Subcutaneous abdominal adipose tissue (tissue), 5 donors: ENCODE results near the gene ZDHHC11.
"Not testable (repeated sequence)": the region's sequence is repeated elsewhere in the genome, so short reads cannot be mapped to it uniquely, and the experiment has no call there.

Source experiments
- H3K27ac ChIP-seq: one replicate; pipeline ENCODE4 v1.7.0; 2013; ENCODE audit warnings: low read depth, mild to moderate bottlenecking, inconsistent platforms, low read length, moderate library complexity
- H3K27me3 ChIP-seq, 5 donors: one replicate each; pipeline ENCODE4 v1.7.0; 2013; ENCODE audit warnings: low read length in 5 of 5, inconsistent platforms in 1 of 5; ENCODE audit not compliant: control insufficient read depth in 5 of 5, insufficient read depth in 4 of 5
- H3K36me3 ChIP-seq, 5 donors: one replicate each; pipeline ENCODE4 v1.7.0; 2013; ENCODE audit warnings: low read length in 5 of 5; ENCODE audit not compliant: control insufficient read depth in 5 of 5, insufficient read depth in 5 of 5
- H3K4me1 ChIP-seq, 5 donors: one replicate each; pipeline ENCODE4 v1.7.0; 2013; ENCODE audit warnings: low read length in 5 of 5, mild to moderate bottlenecking in 3 of 5, moderate library complexity in 1 of 5; ENCODE audit not compliant: control insufficient read depth in 5 of 5, insufficient read depth in 5 of 5
- H3K4me3 ChIP-seq, 5 donors: one replicate each; pipeline ENCODE4 v1.7.0; 2013; ENCODE audit warnings: low read length in 5 of 5, low read depth in 1 of 5
- H3K9ac ChIP-seq, 5 donors: one replicate each; pipeline ENCODE4 v1.7.0; 2013; ENCODE audit warnings: low read length in 5 of 5, mild to moderate bottlenecking in 4 of 5, moderate library complexity in 3 of 5
- H3K9me3 ChIP-seq, 5 donors: one replicate each; pipeline ENCODE4 v1.7.0; 2013; ENCODE audit warnings: low read length in 5 of 5; ENCODE audit not compliant: control insufficient read depth in 5 of 5
- donor health status: healthy.
- donor health status: healthy.
- donor health status: healthy.
- donor health status: healthy.
- donor health status: healthy.

ZDHHC11 gene

DNA sequence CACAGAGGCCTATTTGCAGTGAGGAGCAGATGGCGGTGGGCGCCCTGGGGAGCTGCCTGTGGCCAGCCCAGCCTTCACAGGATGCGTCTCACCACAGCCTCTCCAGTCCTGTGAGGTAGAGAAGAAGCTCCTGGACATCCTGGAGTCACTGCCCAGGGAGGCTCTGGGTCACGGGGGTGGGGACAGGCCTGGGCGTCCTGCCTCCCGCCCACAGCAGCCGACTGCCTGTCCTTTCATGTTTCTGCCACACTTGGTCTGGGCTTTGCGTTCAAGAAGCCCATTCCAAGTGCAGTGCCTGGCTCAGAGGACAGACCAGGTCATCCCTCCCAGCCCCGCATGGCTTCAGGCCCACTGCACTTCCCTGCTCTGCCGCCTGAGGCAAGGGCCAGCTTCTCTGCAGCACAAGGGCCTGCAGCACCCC, 12.3 kb downstream of the ZDHHC11 start:
- H3K4me3 ChIP-seq, H3K9ac ChIP-seq, H3K27me3 ChIP-seq, H3K4me1 ChIP-seq, H3K27ac ChIP-seq, H3K36me3 ChIP-seq, H3K9me3 ChIP-seq: not testable (repeated sequence)

DNA sequence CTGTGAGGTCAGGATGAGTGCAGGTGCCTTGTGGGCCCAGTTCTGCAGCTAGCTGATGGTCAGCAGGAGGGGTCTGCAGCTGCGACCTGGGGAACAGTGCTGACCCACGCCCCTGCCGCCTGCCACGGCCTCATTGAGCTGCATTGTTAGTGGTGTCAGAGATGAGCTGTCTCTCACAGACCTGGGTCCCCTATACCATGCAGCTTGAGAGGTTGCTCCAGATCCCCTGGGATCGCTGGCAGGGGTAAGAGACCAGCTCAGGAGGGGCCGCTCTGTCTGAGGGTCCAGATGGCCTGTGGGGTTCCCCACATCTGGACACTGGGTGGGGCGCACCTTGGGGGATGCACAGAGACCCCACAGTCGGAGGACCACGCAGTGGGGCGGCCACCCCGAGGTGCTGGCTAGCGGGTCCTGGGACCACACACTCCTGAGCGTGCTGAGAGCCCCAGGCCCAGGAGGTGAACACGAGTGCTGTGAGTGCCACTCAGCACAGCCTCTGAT, 13.1 kb downstream of the ZDHHC11 start:
- H3K4me1 ChIP-seq, H3K36me3 ChIP-seq, H3K27ac ChIP-seq, H3K9ac ChIP-seq, H3K9me3 ChIP-seq, H3K27me3 ChIP-seq, H3K4me3 ChIP-seq: not testable (repeated sequence)

DNA sequence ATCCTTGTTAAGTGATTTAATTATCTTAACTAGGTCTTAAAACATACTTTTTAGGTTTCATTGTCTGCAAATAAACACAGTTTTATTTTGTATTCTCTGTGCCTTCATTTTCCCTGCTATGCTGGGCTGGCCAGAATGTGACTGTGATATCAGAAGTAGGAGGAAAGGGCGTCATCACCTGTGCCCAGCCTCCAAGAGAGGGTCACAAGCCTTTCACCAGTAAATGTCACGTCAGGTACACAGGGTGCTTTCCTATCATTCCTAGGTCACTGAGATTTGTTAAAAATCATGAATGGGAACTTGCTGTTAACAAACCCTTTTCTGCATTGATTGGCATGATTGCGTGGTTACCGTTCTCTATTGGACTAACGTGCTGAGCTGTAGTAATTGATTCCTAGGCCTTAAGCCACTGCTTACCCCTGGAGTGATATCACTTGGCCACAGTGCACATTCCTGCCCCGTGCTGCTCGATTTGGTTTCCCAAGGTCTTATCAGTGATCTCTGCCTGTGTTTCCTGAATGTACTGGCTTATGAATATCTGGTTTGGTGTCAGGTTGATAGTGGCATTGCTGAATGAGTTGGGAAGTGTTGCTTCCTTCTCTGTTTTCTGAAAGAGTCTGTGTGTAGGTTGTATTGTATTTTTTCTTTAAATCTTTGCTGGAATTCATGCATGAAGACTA, 14.7 kb downstream of the ZDHHC11 start:
- not testable (repeated sequence) for H3K27ac ChIP-seq, H3K4me3 ChIP-seq, H3K9ac ChIP-seq, H3K9me3 ChIP-seq, H3K4me1 ChIP-seq, H3K36me3 ChIP-seq, H3K27me3 ChIP-seq

DNA sequence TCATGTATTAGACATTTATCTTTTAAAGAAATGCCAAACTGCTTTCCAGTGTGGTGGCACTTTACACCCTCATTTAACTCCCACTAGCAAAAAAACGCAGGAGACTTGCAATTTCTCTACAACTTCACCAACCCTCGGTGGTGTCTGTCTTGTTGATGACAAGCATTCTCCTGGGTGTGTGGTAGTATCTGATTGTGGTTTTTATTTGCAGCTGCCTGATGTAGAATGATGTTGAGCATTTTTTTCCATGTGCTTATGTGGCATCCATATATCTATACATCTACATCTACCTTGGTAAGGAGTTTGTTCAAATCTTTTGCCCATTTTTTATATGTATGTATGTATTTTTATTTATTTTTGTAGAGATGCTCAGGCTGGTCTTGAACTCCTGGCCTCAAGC, 16.8 kb downstream of the ZDHHC11 start:
- not testable (repeated sequence) for H3K9ac ChIP-seq, H3K4me1 ChIP-seq, H3K27me3 ChIP-seq, H3K9me3 ChIP-seq, H3K4me3 ChIP-seq, H3K36me3 ChIP-seq, H3K27ac ChIP-seq

DNA sequence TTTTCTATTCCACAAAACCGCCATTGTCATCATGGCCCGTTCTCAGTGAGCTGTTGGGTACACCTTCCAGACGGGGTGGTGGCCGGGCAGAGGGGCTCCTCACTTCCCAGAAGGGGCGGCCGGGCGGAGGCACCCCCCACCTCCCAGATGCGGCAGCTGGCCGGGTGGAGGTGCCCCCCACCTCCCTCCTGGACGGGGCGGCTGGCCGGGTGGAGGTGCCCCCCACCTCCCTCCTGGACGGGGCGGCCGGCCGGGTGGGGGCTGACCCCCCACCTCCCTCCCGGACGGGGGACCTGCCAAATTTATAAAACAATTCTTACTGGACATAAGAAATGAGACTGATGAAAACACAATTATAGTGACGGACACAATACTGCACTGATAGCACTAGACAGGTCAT, 22.6 kb downstream of the ZDHHC11 start:
- H3K27me3 ChIP-seq, H3K36me3 ChIP-seq, H3K4me1 ChIP-seq, H3K9ac ChIP-seq, H3K27ac ChIP-seq, H3K4me3 ChIP-seq, H3K9me3 ChIP-seq: not testable (repeated sequence)

DNA sequence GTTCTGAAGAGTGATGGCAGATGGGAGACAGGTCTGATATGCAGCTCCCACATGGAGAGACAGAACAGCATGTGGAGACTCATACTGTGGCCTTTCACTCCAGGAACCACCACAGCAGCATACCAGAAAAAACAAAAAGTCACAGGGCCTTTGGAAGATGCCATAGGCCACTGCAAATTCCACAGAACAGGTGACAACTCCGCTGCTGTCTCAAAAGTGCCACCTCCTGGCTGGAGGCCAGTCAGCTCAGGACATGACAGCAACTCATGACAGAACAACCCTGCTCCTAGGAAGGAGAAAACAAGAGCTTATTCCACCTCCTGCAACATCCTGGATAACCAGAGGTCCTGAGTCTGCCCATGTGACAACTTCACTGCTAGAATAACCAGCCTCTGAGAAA, 25.2 kb downstream of the ZDHHC11 start:
- H3K4me1 ChIP-seq, H3K27ac ChIP-seq, H3K9me3 ChIP-seq, H3K4me3 ChIP-seq, H3K9ac ChIP-seq, H3K27me3 ChIP-seq, H3K36me3 ChIP-seq: not testable (repeated sequence)

DNA sequence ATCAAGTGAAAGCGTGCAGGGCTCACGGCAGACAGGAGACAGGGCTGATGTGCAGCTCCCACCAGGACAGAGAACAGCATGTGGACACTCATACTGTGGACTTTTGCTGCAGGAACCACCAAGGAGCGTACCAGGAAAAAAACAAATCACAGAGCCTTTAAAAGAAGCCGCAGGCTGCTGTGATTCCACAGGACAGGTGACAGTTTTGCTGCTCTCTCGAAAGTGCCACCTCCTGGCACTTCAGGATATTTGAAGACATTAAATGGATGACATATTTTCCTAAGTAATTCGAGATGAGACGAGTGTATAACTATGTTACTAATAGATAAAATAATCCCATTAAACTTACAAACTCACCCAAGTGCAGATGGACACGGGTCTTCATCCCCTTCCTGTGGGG, 29.3 kb downstream of the ZDHHC11 start:
- H3K27me3 ChIP-seq = no peaks in the 10 kb centered on the region
- H3K9ac ChIP-seq = no peak overlapping the region
- no peaks in the 10 kb centered on the region for H3K9me3 ChIP-seq
- H3K4me3 ChIP-seq = no peak overlapping the region
- H3K4me1 ChIP-seq = no peaks in the 10 kb centered on the region
- peaks cover 0 to 6% (median 0%) of the 10 kb centered on the region in 5 donors for H3K36me3 ChIP-seq
- no peak overlapping the region for H3K27ac ChIP-seq

DNA sequence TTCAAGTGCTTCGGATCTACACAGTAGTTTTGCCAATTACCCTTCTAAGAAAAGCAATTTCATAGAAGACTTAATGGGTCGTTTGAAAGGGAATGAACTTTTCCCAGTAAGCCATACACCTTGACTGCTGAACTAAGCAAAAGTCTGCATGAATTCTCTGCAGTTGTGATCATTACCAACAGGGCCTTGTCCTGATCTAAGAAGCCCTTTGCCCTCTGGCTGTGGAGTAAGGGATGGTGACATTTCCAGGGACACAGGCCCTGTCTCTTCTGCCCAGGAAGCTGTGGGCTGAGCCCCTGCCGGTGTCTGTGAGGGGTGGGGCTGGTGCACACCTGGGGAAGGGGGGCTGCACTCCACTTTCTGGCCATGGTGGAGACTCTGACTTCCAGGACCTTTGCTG, 30.5 kb downstream of the ZDHHC11 start:
- Histone ChIP-seq H3K36me3 (peaks cover 0 to 6% (median 0%) of the 10 kb centered on the region in 5 donors), H3K27ac (no peak overlapping the region), H3K4me3 (no peak overlapping the region), H3K9me3 (peaks cover 0 to 6% (median 2%) of the 10 kb centered on the region in 5 donors), H3K9ac (no peak overlapping the region), H3K27me3 (no peaks in the 10 kb centered on the region), H3K4me1 (no peaks in the 10 kb centered on the region)

DNA sequence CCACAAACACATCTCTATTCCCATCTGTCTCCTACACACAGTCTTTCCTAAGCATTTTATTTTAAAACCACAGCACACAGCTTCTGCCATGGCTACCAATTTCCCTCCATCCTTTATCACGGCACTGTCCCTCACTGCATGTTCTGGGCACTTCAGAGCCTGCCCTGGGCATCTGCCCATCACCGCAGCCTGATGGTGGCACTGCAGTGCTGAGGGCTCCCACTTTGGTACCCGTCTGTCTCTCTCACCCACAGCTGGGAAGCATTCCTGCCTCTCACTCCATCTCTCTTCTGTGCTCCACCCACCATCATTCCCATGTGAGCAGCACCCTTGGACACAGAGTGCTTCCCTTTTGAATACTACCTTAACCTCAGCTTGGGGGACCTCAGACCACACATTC, 31.7 kb downstream of the ZDHHC11 start:
- Histone ChIP-seq H3K4me1 (no peaks in the 10 kb centered on the region), H3K4me3 (no peak overlapping the region), H3K27ac (no peak overlapping the region), H3K27me3 (no peaks in the 10 kb centered on the region), H3K9me3 (peaks cover 0 to 8% (median 2%) of the 10 kb centered on the region in 5 donors), H3K9ac (no peak overlapping the region), H3K36me3 (peaks cover 0 to 6% (median 0%) of the 10 kb centered on the region in 5 donors)

DNA sequence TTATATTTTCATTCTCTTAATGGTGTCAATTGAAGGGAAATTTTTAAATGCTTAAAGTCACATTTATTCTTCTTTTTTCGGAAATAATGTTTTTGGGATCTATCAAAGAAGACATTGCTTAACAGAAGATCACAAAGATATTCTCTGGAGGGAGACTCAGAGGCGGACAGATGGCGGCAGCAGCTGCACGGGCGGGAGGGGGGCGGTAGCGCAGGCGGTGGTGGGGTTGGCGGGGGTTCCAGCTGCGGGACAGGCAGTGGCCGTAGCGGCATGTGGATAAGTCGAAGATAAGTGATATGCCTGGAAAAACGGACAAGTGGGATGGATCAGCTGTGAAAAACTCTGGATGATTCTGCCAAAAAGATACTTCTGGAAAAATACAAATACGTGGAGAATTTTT, 34.6 kb downstream of the ZDHHC11 start:
- Histone ChIP-seq H3K4me1 (no peaks in the 10 kb centered on the region), H3K9me3 (peaks cover 0 to 8% (median 2%) of the 10 kb centered on the region in 5 donors), H3K27me3 (no peaks in the 10 kb centered on the region), H3K9ac (no peak overlapping the region), H3K27ac (no peak overlapping the region), H3K36me3 (no peaks in the 10 kb centered on the region), H3K4me3 (no peak overlapping the region)
